SK-N-SH (cell line): ENCODE data around the gene PLTP. TPM values are rescaled to one million over a fixed set of nuclear protein-coding genes. Genes with fewer than 3 reads are reported as not detected.

ENCODE experiments used
- CTCF ChIA-PET: fragments of 300-600, 350-600 bp; formaldehyde crosslinking; extraction: SDS; loops from one replicate; lab custom pipeline; 2021; lab: Yijun Ruan, JAX
- POLR2A ChIA-PET: fragments of 350-600 bp; sonication (Branson Sonifier 250); formaldehyde crosslinking; extraction: SDS; loops from one replicate; lab custom pipeline; 2020; ENCODE audit warnings: antibody characterized with exemption, inconsistent platforms; lab: Yijun Ruan, JAX
- DNase-seq: peaks from one replicate; pipeline ENCODE4 v3.0.0; 2012
- H2AFZ ChIP-seq: fragments of 200-600 bp; sonication (generic); 2 replicates; pipeline ENCODE4 v1.8.1; 2016; ENCODE audit warnings: antibody characterized with exemption, mild to moderate bottlenecking, low read depth
- H3F3A ChIP-seq: fragments of 200-600 bp; sonication (generic); replicated peaks from 2 replicates; pipeline ENCODE3; 2016; ENCODE audit warnings: antibody characterized with exemption, mild to moderate bottlenecking; ENCODE audit not compliant: insufficient read depth
- H3K27ac ChIP-seq, 2 experiments: fragments of 200-500 bp in 1 of 2; fragments of 200-600 bp in 1 of 2; sonication (Bioruptor generic) in 1 of 2; sonication (generic), shearing (Covaris generic) in 1 of 2; 2 replicates each; pipeline versions ENCODE4 v1.5.1 to v1.6.1; 2014 to 2016; ENCODE audit warnings: low read depth in 2 of 2, inconsistent platforms in 1 of 2, low read length in 1 of 2, mild to moderate bottlenecking in 1 of 2, mixed read lengths in 1 of 2
- H3K27me3 ChIP-seq: fragments of 200-600 bp; sonication (generic), shearing (Covaris generic); 2 replicates; pipeline ENCODE4 v1.6.1; 2016; ENCODE audit warnings: mixed run types; ENCODE audit not compliant: insufficient read depth
- H3K36me3 ChIP-seq, 2 experiments: fragments of 200-500 bp in 1 of 2; fragments of 200-600 bp in 1 of 2; sonication (Bioruptor generic) in 1 of 2; sonication (generic) in 1 of 2; replicated peaks in 1 of 2; 2 replicates each; pipeline versions ENCODE3 to v1.5.1; 2014 to 2016; ENCODE audit warnings: low read length in 1 of 2, mild to moderate bottlenecking in 1 of 2; ENCODE audit not compliant: insufficient read depth in 2 of 2, control insufficient read depth in 1 of 2
- H3K4me1 ChIP-seq, 2 experiments: fragments of 200-500 bp in 1 of 2; fragments of 200-600 bp in 1 of 2; sonication (Bioruptor generic) in 1 of 2; sonication (generic), shearing (Covaris generic) in 1 of 2; 2 replicates each; pipeline versions ENCODE4 v1.5.1 to v1.6.1; 2014 to 2016; ENCODE audit warnings: low read depth in 1 of 2, low read length in 1 of 2, mixed run types in 1 of 2; ENCODE audit not compliant: insufficient read depth in 2 of 2, control insufficient read depth in 1 of 2
- H3K4me2 ChIP-seq: fragments of 200-600 bp; sonication (generic), shearing (Covaris generic); 2 replicates; pipeline ENCODE4 v1.6.1; 2017; ENCODE audit warnings: mixed run types
- H3K4me3 ChIP-seq, 2 experiments: fragments of 200-500 bp in 1 of 2; fragments of 200-600 bp in 1 of 2; sonication (Bioruptor generic) in 1 of 2; sonication (generic), shearing (Covaris generic) in 1 of 2; 2 replicates each; pipeline versions ENCODE4 v1.5.1 to v1.8.1; 2014 to 2016; ENCODE audit warnings: low read depth in 2 of 2, inconsistent platforms in 1 of 2, low read length in 1 of 2, mild to moderate bottlenecking in 1 of 2, mixed read lengths in 1 of 2, moderate library complexity in 1 of 2
- H3K79me2 ChIP-seq: fragments of 200-600 bp; sonication (generic); 2 replicates; pipeline ENCODE4 v1.8.1; 2017; ENCODE audit warnings: mild to moderate bottlenecking; ENCODE audit not compliant: insufficient read depth
- H3K9ac ChIP-seq: fragments of 200-600 bp; sonication (generic); 2 replicates; pipeline ENCODE4 v1.6.1; 2017; ENCODE audit warnings: mixed run types
- H3K9me2 ChIP-seq: fragments of 200-600 bp; sonication (generic); 2 replicates; pipeline ENCODE4 v1.6.1; 2017; ENCODE audit warnings: mixed run types
- H3K9me3 ChIP-seq: fragments of 200-600 bp; sonication (generic); 2 replicates; pipeline ENCODE4 v1.6.1; 2017; ENCODE audit warnings: mixed run types, mild to moderate bottlenecking, moderate library complexity
- H4K20me1 ChIP-seq: fragments of 200-600 bp; sonication (generic); 2 replicates; pipeline ENCODE4 v1.6.1; 2017; ENCODE audit warnings: mild to moderate bottlenecking, mixed run types; ENCODE audit not compliant: insufficient read depth
- EP300 ChIP-seq, 2 experiments: IDR thresholded peaks; 2 replicates each; pipeline versions ENCODE4 v1.4.0 to v1.6.1; 2012; ENCODE audit warnings: borderline replicate concordance in 1 of 2, low read depth in 1 of 2, low read length in 1 of 2
- FOSL2 ChIP-seq: IDR thresholded peaks from 2 replicates; pipeline ENCODE4 v1.4.0; 2012; ENCODE audit warnings: low read depth, mild to moderate bottlenecking, moderate library complexity, borderline replicate concordance
- GABPA ChIP-seq: IDR thresholded peaks from 2 replicates; pipeline ENCODE4 v1.4.0; 2012; ENCODE audit warnings: low read depth, mild to moderate bottlenecking
- GATA2 ChIP-seq: sonication (generic); formaldehyde crosslinking; IDR thresholded peaks from 2 replicates; pipeline ENCODE4 v1.5.0; 2020; ENCODE audit warnings: mild to moderate bottlenecking, missing genetic modification reagents
- IRF3 ChIP-seq: fragments of 150-350 bp; IDR thresholded peaks from 2 replicates; pipeline ENCODE4 v1.6.1; 2016; ENCODE audit warnings: mild to moderate bottlenecking, low read depth, low read length
- MEF2A ChIP-seq: IDR thresholded peaks from 2 replicates; pipeline ENCODE4 v1.4.0; 2012; ENCODE audit warnings: low read depth, borderline replicate concordance
- MXI1 ChIP-seq: IDR thresholded peaks from 2 replicates; pipeline ENCODE4 v1.6.1; 2012; ENCODE audit warnings: mild to moderate bottlenecking, low read depth, low read length, improper control_type of control experiment
- NFIC ChIP-seq: IDR thresholded peaks from 2 replicates; pipeline ENCODE4 v1.4.0; 2012; ENCODE audit warnings: borderline replicate concordance
- POLR2AphosphoS5 ChIP-seq: IDR thresholded peaks from 2 replicates; pipeline ENCODE4 v1.6.1; 2012; ENCODE audit warnings: low read depth, low read length
- RCOR1 ChIP-seq: fragments of 150-350 bp; IDR thresholded peaks from 2 replicates; pipeline ENCODE4 v1.6.1; 2017; ENCODE audit warnings: antibody characterized with exemption, low read length
- RXRA ChIP-seq: IDR thresholded peaks from 2 replicates; pipeline ENCODE4 v1.4.0; 2012; ENCODE audit warnings: low read depth, mild to moderate bottlenecking, borderline replicate concordance
- TCF12 ChIP-seq: IDR thresholded peaks from 2 replicates; pipeline ENCODE4 v1.4.0; 2012
- TEAD4 ChIP-seq: IDR thresholded peaks from 2 replicates; pipeline ENCODE4 v1.4.0; 2012; ENCODE audit warnings: mild to moderate bottlenecking, borderline replicate concordance; ENCODE audit not compliant: insufficient read depth
- YY1 ChIP-seq: IDR thresholded peaks from 2 replicates; pipeline ENCODE4 v1.4.0; 2012; ENCODE audit warnings: low read depth, mild to moderate bottlenecking
- WGBS: methylation state at CpG from one replicate; pipeline ENCODE4 v1.1.6; 2017; ENCODE audit warnings: low lambda C conversion rate; 5-methylcytosine and 5-hydroxymethylcytosine counted together
- polyA plus RNA-seq, 3 experiments: library from polyadenylated mRNA; depleted of rRNA; stranded (reverse); fragments of >200 nt; gene quantifications; 2 replicates each; pipeline ENCODE4 v1.2.3, GENCODE V29; 2012
- TF ChIP-seq, protein P1 (sequence below): IDR thresholded peaks from 2 replicates; pipeline ENCODE4; 2012
- TF ChIP-seq, protein P2 (sequence below): fragments of 150-350 bp; IDR thresholded peaks from 2 replicates; pipeline ENCODE4 v1.6.1; 2017; ENCODE audit warnings: antibody characterized with exemption, low read length, low read depth, borderline replicate concordance
- TF ChIP-seq, protein P3 (sequence below): IDR thresholded peaks from 2 replicates; pipeline ENCODE4 v1.6.1; 2012; ENCODE audit warnings: mild to moderate bottlenecking, low read depth, low read length, moderate library complexity
- TF ChIP-seq, protein P4 (sequence below): IDR thresholded peaks from 2 replicates; pipeline ENCODE4 v1.4.0; 2012; ENCODE audit warnings: low read depth, borderline replicate concordance

PLTP gene
- polyA plus RNA-seq, 1 of the 3 experiments (the other 2 are of a cell fraction), result 154 TPM

GRCh38 chr20:45905505-45906079, 6.4 kb downstream of the PLTP start:
- CTCF ChIA-PET, result interaction anchor here (0.7 to 1.6 kb wide), 5 partner anchors 8 to 107 kb away, joined by 3 to 4 read pairs (median 4); no protein-coding TSS in a partner anchor
- Histone ChIP-seq H3K36me3 (peaks cover 33 to 37% of the 10 kb centered on the region in 2 experiments), H3K9me3 (no peaks in the 10 kb centered on the region), H2AFZ (no peak overlapping the region), H3K9ac (no peak overlapping the region), H3K4me3 (no peak overlapping the region), H3K79me2 (peaks cover 10% of the 10 kb centered on the region), H4K20me1 (no peaks in the 10 kb centered on the region; the same call in 1 of the 2 replicates), H3K27ac (no peak overlapping the region), H3K9me2 (no peaks in the 10 kb centered on the region), H3K27me3 (no peaks in the 10 kb centered on the region), H3F3A (peaks cover 14% of the 10 kb centered on the region), H3K4me1 (peaks cover 0 to 3% of the 10 kb centered on the region in 2 experiments; a peak in 1 of 4 replicates), H3K4me2 (no peak overlapping the region)
- WGBS, result 83% methylated on average over 7 of the region's 8 CpGs
- POLR2A ChIA-PET, result interaction anchor here (0.6 kb wide), 1 partner anchor 9 kb away, joined by 3 read pairs; no protein-coding TSS in a partner anchor
- TF ChIP-seq, protein P1, sequence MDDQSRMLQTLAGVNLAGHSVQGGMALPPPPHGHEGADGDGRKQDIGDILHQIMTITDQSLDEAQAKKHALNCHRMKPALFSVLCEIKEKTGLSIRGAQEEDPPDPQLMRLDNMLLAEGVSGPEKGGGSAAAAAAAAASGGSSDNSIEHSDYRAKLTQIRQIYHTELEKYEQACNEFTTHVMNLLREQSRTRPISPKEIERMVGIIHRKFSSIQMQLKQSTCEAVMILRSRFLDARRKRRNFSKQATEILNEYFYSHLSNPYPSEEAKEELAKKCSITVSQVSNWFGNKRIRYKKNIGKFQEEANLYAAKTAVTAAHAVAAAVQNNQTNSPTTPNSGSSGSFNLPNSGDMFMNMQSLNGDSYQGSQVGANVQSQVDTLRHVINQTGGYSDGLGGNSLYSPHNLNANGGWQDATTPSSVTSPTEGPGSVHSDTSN, result no peak
- TF ChIP-seq TEAD4 (no peak), IRF3 (no peak), YY1 (no peak), TCF12 (no peak), POLR2AphosphoS5 (no peak), FOSL2 (no peak), NFIC (no peak), RXRA (no peak), MEF2A (no peak), GATA2 (no peak), RCOR1 (no peak), MXI1 (no peak), GABPA (no peak), EP300 (IDR thresholded peaks at IDR 0.05; ENCODE audit: borderline replicate concordance in 1 of 2, low read depth in 1 of 2, low read length in 1 of 2) (no peak)
- TF ChIP-seq, protein P2, sequence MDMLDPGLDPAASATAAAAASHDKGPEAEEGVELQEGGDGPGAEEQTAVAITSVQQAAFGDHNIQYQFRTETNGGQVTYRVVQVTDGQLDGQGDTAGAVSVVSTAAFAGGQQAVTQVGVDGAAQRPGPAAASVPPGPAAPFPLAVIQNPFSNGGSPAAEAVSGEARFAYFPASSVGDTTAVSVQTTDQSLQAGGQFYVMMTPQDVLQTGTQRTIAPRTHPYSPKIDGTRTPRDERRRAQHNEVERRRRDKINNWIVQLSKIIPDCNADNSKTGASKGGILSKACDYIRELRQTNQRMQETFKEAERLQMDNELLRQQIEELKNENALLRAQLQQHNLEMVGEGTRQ, result no peak
- TF ChIP-seq, protein P3, sequence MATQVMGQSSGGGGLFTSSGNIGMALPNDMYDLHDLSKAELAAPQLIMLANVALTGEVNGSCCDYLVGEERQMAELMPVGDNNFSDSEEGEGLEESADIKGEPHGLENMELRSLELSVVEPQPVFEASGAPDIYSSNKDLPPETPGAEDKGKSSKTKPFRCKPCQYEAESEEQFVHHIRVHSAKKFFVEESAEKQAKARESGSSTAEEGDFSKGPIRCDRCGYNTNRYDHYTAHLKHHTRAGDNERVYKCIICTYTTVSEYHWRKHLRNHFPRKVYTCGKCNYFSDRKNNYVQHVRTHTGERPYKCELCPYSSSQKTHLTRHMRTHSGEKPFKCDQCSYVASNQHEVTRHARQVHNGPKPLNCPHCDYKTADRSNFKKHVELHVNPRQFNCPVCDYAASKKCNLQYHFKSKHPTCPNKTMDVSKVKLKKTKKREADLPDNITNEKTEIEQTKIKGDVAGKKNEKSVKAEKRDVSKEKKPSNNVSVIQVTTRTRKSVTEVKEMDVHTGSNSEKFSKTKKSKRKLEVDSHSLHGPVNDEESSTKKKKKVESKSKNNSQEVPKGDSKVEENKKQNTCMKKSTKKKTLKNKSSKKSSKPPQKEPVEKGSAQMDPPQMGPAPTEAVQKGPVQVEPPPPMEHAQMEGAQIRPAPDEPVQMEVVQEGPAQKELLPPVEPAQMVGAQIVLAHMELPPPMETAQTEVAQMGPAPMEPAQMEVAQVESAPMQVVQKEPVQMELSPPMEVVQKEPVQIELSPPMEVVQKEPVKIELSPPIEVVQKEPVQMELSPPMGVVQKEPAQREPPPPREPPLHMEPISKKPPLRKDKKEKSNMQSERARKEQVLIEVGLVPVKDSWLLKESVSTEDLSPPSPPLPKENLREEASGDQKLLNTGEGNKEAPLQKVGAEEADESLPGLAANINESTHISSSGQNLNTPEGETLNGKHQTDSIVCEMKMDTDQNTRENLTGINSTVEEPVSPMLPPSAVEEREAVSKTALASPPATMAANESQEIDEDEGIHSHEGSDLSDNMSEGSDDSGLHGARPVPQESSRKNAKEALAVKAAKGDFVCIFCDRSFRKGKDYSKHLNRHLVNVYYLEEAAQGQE, result no peak
- TF ChIP-seq, protein P4, sequence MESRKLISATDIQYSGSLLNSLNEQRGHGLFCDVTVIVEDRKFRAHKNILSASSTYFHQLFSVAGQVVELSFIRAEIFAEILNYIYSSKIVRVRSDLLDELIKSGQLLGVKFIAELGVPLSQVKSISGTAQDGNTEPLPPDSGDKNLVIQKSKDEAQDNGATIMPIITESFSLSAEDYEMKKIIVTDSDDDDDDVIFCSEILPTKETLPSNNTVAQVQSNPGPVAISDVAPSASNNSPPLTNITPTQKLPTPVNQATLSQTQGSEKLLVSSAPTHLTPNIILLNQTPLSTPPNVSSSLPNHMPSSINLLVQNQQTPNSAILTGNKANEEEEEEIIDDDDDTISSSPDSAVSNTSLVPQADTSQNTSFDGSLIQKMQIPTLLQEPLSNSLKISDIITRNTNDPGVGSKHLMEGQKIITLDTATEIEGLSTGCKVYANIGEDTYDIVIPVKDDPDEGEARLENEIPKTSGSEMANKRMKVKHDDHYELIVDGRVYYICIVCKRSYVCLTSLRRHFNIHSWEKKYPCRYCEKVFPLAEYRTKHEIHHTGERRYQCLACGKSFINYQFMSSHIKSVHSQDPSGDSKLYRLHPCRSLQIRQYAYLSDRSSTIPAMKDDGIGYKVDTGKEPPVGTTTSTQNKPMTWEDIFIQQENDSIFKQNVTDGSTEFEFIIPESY, result no peak
- DNase-seq, result no peak
